Measurements from ENCODE around the gene FBXW12. TPM values are rescaled to one million over a fixed set of nuclear protein-coding genes. Genes with fewer than 3 reads are reported as not detected.
"Not testable (repeated sequence)": the region's sequence is repeated elsewhere in the genome, so short reads cannot be mapped to it uniquely, and the experiment has no call there.

Gene FBXW12
- total RNA-seq, 1 experiment from 2014 or later = not detected

DNA sequence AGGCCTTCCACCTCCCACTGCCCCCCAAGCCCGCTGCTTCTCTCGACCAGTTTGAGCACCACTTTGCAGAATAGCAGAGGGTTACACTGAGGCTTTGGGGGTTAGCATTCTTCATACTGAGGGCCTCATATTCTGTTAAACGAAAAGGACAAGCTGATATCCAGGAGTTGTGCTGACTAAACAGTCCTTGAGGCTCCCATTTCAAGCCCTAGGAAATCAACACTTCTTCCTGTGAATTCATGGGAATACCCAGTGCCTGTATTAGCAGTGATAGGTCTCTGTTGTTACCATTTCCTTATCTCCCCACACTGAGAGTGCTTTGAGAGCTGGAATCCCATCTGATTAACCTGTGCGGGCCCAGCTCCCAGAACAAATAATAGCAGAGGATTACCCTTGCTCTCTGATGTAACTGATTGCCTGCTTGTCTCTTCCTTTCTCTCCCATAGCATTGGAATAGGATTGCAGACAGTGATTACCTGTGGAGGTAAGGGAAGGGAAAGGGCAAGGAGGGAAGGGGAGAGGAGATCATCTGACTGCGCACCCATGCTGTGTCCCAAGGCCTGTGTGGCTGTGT, 930 bp downstream of the FBXW12 start:
- DNase-seq (ENCODE audit: low read depth) = no peak

DNA sequence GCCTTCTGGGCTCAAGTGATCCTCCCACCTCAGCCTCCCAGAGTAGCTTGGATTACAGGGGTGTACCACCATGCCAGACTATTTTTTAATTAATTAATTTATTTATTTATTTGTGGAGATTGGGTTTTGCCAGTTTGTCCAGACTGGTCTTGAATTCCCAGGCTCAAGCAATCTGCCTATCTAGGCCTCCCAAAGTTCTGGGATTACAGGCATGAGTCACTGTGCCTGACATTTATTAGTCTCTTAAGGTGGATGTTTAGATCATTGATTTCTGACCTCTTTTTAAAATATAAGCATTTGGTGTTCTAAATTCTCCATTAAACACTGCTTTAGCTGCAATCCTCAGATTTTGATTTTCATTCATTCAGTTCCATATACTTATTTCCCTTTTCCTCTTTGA, 15.6 kb downstream of the FBXW12 start:
- no peak for DNase-seq (ENCODE audit: low read depth)

DNA sequence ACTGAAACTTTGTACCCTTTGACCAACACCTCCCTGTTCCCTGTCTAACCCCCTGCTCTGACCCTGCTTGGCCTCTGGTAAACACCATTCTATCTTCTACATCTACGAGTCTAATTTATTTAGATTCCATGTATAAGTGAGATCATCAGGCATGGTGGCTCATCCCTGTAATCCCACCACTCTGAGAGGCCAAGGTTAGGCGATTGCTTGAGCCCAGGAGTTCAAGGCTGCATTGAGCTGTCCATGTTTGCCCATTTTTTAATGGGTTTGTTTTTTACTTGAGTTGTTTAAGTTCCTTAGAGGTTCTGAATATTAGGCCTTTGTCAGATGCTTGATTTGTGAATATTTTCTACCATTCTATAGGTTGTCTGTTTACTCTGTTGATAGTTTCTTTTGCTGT, 16.9 kb downstream of the FBXW12 start:
- DNase-seq (ENCODE audit: low read depth) = no peak

DNA sequence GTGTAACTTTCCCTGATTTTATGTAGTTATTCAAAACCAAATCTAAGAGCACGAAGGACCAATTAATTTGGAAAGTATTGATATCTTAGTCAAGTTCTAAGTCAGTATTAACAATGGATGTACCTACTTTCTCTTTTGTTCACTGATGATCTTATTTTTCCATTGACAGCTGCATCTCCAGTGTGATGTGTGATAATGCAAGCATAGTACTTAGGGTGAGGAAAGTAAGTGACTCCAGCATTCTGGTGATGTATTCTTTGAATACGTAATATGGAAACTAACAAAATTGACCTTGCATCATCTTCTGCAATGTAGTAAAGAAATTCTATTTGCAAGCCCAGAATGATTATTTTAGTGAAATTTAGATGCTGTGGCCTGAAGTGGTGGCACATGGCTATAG, 22.4 kb downstream of the FBXW12 start:
- no peak for DNase-seq (ENCODE audit: low read depth)

DNA sequence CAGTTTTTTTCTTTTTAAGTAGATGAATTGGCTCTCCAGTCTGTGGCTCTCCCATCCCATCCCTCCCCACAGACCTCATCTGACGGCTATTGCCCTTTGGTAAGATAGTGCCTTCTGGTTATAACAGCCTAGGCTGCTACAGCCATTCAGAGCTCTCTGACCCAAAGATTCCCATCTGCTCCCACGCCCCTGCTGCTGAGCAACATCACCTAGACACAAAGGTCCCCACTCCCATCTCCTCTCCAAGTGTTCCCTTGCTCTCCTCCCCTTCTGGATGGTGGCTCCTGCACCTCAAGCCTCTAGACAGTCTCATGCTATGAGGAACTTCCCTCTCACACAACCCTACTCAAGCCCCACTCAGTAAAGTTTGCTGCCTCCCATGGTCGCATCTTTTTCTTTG, 23.7 kb downstream of the FBXW12 start:
- DNase-seq (ENCODE audit: low read depth) = no peak

DNA sequence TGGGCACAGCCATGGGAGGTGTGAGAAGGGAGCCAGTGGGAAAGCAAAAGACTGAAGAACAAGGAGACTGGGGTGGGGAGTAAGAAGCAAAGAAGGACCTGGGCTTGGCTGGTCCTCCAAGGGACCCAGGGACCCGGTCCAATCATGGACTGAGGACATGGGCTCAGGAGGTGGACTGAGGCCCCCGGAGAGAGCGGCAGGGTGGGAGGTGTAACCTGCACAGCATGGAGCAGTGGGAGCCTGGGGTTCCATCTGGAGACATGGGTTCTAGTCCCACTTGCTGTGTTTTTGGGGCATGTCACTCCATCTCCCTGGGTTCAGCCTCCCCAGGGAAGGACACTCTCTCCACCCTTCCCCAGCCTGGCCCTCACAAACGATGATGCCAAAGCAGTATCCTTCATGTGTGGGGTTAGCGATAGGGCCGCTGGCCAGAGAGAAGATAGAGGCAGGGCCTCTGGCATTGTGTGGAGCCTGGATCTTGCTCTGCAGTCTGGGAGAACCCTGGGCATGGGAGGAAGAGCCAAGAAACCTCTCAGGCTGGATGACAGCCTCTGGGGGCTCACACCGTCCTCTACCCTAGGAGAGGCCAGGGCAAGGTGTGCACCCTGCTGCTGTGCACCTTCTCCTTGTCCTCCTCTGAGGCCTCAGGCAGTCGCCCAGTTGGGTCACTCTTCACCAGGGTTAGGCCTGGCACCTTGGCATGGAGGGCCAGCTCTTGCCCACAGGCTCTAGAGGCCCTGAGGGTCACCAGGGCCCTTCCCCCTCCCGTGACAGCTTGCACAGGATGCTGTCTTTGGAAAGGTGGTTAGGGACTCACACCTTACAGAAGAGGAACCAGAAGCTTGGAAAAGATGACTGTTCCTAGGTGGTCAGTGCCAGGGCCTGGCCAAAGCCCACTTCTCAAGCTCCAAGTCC, 26.0 kb downstream of the FBXW12 start:
- no peak for DNase-seq (ENCODE audit: low read depth)

DNA sequence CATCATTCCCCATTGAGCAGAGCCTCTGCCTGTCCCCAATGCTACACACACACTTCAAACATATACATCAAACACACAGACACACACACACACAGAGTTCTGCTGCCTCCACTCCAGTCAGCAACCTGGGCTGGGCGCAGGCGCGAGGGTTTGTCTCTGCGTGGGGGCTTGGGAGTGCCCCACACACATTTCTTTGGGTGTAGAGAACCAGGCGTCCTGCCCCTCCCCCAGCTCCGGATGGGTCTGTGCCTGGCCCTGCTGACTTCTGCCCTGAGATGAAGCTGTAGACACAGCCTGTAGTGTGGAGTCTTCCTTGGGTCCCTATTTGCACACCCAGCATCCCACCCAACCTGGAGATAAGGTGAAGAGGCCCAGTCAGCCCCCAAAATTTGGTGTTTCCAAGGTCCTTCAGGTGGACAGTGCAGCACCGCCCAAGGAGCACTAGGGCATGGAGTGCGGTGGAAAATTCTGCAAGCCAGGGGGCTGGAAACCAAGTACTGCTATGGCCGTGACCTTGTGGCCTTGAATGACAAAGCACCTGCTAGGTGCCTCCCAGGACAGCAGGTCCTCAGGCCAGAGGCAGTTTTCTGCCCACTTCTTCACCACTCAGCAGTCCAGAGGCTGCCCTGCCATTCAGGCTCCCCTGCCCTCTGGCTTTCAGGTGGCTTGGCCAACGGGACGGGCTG, 26.8 kb downstream of the FBXW12 start:
- no peak for DNase-seq (ENCODE audit: low read depth)

DNA sequence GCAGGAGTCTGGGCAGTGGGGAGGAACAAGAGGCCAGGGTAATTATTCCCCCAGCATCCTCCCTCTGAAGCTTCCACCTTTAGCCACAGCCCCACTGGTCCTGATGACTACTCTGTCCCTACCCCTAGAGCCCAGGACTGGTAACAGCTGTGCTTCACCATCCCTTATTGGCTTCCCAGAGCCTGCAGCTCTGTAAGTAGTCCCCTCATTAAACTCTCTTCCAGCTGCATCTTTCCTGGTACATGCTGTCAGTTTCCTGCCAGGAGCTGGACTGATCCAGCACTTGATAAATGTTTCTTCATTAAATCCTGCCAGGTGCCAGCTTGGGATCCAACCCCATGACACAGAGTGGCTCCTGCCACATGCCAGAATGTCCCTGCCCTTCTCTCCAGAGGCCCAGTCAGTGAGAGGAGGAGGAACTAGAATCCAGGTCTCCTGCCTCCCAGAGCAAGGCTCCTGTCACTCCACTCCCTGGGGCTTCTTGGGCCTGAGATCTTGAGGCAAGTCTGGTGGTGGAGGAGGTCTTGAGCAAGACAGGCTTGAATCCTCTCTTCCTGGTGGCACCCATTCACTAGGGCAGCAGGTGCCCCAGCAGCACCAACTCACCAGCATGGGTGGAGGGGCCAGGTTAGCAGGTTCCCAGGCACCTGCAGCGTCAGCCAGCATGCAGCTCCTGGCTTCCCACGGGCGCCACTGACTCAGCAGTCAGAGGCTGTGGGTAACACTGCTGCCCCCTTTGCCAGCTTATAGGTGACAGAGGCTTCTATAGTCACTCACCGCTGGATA, 27.6 kb downstream of the FBXW12 start:
- no peak for DNase-seq (ENCODE audit: low read depth)

DNA sequence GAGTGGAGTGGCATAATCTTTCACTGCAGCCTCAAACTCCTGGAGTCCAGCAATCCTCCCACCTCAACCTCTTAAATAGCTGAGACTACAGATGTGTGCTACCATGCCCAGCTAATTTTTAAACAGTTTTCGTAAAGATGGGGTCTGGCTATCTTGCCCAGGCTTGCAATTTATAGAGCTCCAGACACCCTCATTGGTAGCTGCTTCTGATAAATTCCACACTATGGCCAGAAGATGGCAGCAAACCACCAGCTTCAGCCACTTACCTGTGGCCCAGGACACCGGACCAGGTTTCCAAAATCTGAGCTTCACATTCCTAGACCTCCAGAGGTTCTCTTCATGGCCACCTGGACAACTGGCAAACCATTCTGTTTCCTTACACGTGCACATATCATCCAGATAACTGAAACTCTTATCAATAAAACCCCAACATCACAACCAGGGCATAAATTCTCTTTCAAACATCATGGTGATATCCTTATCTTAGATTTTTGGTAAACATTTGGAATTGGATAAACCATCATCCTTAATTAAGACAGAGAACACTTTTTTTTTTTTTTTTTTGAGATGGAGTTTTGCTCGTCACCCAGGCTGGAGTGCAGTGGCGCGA, 28.9 kb downstream of the FBXW12 start:
- peak; percentile 57 for DNase-seq (ENCODE audit: low read depth)

DNA sequence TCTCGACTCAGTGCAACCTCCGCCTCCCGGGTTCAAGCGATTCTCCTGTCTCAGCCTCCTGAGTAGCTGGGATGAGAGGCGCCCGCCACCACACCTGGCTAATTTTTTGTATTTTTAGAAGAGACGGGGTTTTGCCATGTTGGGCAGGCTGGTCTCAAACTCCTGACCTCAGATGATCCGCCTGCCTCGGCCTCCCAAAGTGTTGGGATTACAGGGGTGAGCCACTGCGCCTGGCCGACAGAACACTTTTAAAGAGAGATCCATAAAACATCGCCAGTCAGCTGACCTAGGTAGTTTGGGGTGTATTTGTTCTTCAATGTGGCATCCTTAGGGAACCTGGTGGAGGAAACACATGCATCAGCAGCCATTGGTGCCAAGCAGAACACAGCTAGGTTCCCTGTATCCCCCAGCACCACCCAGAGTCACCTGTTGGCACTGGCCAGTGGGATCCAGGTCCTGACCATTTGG, 29.4 kb downstream of the FBXW12 start:
- not testable (repeated sequence) for DNase-seq (ENCODE audit: low read depth)

DNA sequence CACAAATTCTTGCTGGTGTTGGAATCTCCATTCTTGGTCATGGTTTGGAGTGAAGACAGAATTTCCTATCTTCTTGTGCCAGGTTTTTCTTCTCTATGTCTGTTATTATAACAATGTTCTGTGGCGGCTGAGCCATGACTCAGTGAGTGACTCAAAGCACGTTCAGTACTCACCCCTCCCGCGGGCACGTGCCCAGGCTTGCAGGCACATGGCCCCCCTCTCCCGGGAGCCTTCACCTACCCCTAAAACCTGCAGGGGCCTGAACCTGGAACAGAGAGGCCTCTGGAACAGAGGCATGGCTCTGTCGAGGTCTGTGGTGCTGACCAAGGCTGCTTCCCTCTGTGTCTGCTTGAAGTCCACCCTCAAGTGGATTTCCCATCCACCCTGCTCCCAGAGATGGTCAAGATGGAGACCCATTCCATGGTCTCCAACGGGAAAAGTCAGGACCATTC, 30.3 kb downstream of the FBXW12 start:
- DNase-seq (ENCODE audit: low read depth) = peak; percentile 90

DNA sequence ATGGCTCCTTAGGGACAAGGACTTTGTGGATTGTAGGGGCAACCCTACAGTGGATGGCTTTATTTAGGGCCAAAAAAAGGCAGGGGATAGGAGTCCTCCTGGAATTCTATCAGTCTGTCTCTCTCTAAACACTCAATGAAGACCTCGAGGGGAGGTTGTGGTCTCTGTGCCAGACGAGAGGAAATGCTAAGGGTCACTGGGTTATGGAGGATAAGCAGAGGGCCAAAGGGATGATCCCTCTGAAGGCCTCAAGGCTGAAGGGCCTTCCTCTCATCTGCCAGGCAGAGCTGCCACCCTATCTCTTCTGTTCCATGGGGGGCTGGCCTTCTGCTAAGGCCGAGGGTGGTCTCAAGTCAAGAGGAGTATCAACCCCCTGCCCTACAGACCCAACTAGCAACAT, 30.9 kb downstream of the FBXW12 start:
- DNase-seq (ENCODE audit: low read depth) = no peak

DNA sequence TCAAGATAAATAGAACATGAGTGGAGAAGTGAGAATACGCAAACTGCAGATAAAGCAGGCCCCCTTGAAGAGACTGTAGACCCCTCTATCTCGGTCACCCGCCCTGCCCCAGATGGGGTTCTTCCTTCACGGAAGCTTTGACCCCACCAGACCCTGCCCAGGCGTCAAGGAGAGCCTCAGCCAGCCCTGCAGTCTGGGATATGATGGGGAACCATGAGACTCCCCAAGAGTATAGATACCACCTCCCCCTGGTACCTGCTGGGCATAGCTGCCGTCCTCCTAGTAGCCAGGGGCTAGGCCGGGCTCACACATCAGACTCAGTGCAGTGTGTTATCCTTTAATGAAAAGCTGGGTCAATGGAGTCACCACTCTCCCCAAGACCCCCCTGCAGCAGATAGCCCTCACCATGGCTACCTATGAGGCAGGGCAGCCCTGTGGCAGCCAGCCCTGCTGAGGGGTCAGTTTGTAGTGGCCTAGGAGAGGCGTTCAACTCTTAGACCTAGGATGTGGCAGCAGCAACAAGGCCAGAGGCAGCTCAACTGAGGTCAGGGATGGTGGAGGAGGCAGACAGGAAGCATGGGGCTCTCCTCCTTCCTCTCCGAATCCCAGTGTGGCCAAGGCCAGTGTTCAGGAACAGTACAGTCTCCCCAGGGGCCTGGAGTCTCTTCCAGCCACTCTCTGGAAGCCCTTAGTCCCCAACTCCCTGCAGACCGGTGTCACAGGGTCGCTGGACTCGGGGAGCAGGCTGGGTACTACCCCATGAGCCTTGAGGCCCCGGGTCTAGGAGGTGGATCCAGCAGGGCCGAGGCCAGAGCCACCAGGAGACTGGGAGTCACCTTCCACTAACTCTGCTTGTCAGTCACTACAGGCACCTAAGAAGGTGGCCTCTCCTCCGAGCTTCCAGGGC, 31.8 kb downstream of the FBXW12 start:
- DNase-seq (ENCODE audit: low read depth) = no peak

DNA sequence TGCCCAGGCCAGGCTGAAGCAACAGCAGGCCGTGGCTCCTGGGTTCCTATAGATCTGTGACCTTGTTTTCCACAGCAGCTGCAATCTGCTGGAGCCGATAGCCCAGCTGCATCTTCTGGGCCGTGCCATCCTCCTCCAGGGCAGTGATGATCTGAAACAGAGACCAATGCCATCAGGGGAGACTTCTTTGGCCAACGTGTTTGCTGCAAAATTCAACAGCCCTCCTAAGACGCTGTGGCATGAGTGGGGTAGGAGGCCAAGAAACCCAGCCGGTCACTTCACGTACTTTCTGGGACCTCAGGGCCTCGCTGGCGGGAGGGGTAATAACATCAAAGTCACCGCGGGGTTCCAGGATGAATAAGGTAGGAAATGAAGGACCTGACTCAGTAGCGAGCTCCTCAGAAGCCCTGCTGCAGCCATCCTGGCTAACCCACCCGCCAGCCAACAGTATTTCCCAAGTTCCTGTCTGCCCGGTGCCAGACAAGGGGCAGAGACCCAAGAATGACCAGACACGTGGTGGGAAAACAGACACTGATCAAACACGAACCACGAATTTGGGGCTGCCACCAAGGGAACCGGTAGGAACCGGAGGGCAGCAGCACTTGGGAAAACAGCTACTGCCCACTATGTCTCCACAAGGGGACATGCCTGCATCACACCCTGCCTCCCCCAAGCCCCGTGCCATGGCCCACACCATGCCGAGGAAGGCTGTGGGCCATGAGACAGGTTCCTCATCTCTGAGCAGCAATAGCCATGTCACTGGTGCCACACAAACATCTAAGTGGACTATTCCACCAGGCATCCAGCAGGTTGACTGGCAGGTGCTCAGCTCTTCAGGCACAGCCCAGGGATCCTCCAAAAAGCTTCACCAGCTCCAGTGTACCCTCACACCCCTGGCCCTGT, 32.7 kb downstream of the FBXW12 start:
- no peak for DNase-seq (ENCODE audit: low read depth)

DNA sequence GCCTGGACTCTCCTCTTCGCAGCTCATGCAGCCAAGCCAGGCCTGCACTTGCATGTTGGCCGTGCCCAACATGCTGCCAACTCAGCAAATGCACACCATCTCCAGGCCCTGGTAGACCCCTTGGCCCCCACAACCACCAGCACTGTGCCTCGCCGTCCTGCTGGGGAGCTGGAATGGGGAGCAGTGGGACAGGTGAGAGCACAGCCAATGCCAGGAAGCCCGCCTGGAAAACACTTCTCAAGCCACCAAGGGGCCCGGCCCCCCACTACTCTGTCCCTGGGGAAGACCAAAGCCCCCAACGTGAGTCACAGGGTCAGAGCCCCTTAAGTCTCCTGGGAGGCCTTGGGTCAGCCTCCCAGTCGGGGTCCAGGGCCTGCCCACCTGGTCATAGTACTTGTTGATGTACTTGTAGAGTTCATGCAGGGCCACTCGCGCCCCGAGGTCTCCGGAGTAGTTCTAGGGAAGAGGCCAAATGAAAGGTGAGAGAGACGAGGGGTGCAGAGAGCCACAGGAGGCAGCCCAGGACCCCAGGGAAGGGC, 33.4 kb downstream of the FBXW12 start:
- DNase-seq (ENCODE audit: low read depth) = no peak

DNA sequence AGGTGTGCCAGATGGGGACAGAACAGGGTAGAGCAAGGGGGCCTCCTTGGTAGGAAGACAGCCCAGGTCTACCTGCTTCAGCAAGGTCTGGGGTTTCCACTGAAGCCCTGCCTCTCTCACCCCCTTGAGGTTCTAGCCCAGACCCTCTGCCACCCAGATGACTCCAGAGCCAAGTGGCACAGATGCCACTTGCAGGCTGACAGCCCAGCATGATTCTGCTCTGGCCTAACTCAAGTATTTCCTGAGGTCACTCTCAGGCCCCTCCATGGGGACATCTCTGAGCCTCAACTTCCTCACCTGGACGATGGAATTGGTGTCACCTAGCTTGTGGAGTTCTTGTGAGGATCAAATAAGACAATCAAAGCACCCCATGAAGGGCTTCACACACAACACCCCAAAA, 34.0 kb downstream of the FBXW12 start:
- DNase-seq (ENCODE audit: low read depth) = no peak

DNA sequence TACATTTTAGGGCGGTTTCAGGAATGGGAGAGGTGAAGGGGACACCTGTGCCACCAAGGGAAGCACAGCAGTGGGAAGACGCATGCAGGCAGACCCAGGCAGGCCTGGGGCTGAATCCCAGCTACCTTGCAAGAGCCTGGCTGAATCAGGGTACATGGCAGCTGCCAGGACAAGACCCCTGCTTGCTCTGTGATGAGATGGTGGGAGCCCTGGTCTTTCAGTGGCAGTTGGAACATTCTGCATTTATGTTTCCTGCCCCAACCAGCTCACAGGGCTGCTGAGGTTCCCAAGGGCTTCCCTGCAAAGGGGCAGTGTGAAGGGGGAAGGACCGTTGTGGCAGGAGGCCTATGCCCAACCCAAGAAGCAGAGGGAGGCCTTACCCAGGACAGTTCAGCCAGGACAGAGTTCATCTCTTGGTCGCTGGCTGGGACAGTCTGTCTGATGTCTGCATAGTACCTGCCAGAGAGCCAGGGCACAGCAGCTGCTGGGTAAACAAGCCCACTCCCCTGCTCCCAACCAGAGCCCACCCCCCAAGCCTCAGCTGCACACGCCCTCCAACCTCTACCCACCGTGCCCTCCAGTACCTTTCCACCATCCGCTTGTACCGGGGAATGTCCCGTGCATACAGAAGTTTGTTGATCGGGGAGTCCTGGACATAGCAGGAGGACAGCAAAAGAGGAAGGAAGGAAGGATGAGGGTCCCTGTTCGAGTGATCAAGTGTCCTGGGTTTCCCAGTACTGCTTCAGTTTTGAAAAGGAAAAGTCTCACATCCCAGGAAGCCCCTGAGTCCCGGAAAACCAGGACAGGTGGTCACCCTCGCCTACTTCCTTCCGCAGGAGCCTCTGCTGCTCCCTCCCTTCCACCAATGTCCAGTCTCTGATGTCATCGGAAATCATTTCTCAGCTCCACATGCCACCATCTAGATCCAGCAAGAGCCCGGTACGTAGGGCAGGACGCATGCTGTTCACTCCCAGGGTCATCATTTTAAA, 34.7 kb downstream of the FBXW12 start:
- DNase-seq (ENCODE audit: low read depth) = no peak
